SH-SY5Y (cell line): Measurements from ENCODE around the gene ISG15.

ENCODE experiments used
- GATA2 ChIP-seq: IDR thresholded peaks from 2 replicates; pipeline ENCODE4 v1.6.1; 2011; ENCODE audit warnings: mild to moderate bottlenecking, low read depth, low read length
- GATA3 ChIP-seq: IDR thresholded peaks from 2 replicates; pipeline ENCODE4 v1.6.1; 2011; ENCODE audit warnings: low read depth, mild to moderate bottlenecking, low read length, moderate library complexity

ISG15 gene

GRCh38 chr1:1061682-1062345 is 48.5 kb downstream of the ISG15 start:
- TF ChIP-seq GATA3 (no peak), GATA2 (no peak)

- TF ChIP-seq GATA2: no peak
- TF ChIP-seq GATA3: no peak
These were observed 49.3 kb downstream of the ISG15 start for GRCh38 chr1:1062348-1063163.

- TF ChIP-seq GATA3: no peak
- TF ChIP-seq GATA2: no peak
These were observed 50.1 kb downstream of the ISG15 start for GRCh38 chr1:1063261-1063944.
